Transverse colon (tissue), 4 donors: ENCODE results near the gene CACFD1. TPM values are rescaled to one million over a fixed set of nuclear protein-coding genes. Genes with fewer than 3 reads are reported as not detected.

ENCODE experiments used
- DNase-seq: peaks from one replicate; pipeline ENCODE4 v3.0.0-alpha.2; 2019
- H3K27ac ChIP-seq, 4 donors: fragments of 200-600 bp; sonication (generic); 2 replicates each; pipeline ENCODE4 v1.5.1; 2016 to 2018; ENCODE audit warnings: inconsistent platforms in 4 of 4
- H3K27me3 ChIP-seq: fragments of 200-600 bp; sonication (generic); 2 replicates; pipeline ENCODE4 v1.5.1; 2017; ENCODE audit warnings: inconsistent platforms
- H3K36me3 ChIP-seq, 4 donors: fragments of 200-600 bp; sonication (generic); 2 replicates each; pipeline ENCODE4 v1.5.1; 2017 to 2019; ENCODE audit warnings: inconsistent platforms in 4 of 4
- H3K4me1 ChIP-seq, 4 donors: fragments of 200-600 bp; sonication (generic); 2 replicates each; pipeline ENCODE4 v1.5.1; 2017 to 2020; ENCODE audit warnings: inconsistent platforms in 4 of 4
- H3K4me3 ChIP-seq, 4 donors: fragments of 200-600 bp; sonication (generic); 1 replicate in 1 of 4; 2 replicates in 3 of 4; pipeline versions ENCODE4 v1.5.1 to v1.6.1; 2017 to 2019; ENCODE audit warnings: inconsistent platforms in 4 of 4
- H3K9me3 ChIP-seq, 2 donors: fragments of 200-600 bp; sonication (generic); 2 replicates each; pipeline ENCODE4 v1.5.1; 2017 to 2019; ENCODE audit warnings: inconsistent platforms in 2 of 2
- CTCF ChIP-seq, 5 experiments: fragments of 200-600 bp in 3 of 5; fragments of 450-650 bp in 2 of 5; sonication (generic) in 3 of 5; IDR thresholded peaks; 1 replicate in 2 of 5; 2 replicates in 3 of 5; pipeline ENCODE4 v1.5.1; 2016 to 2017; ENCODE audit warnings: antibody characterized with exemption in 5 of 5, inconsistent platforms in 3 of 5, mild to moderate bottlenecking in 2 of 5, moderate library complexity in 1 of 5
- EP300 ChIP-seq: sonication (generic); formaldehyde crosslinking; IDR thresholded peaks from one replicate; pipeline ENCODE4 v1.6.1; 2017; ENCODE audit warnings: antibody characterized with exemption, low read depth
- POLR2A ChIP-seq: fragments of 450-650 bp; IDR thresholded peaks from one replicate; pipeline ENCODE4 v1.6.1; 2016; ENCODE audit warnings: antibody characterized with exemption, mild to moderate bottlenecking, moderate library complexity
- POLR2AphosphoS5 ChIP-seq, 3 donors: sonication (generic); formaldehyde crosslinking; IDR thresholded peaks; one replicate each; pipeline ENCODE4 v1.6.1; 2016; ENCODE audit warnings: antibody characterized with exemption in 3 of 3
- whole genome bisulfite sequencing, 2 donors: methylation state at CpG; one replicate each; pipeline ENCODE4 v1.1.5; 2018; ENCODE audit warnings: low coverage in 1 of 2; 5-methylcytosine and 5-hydroxymethylcytosine counted together
- in situ Hi-C, 4 donors: fragments of 200-750 bp; cut with MboI; loops; one replicate each; pipeline versions ENCODE4 v1.15.0 to v1.15.1; 2017; ENCODE audit warnings: low sequenced_read_pairs in 3 of 4, low pct_ligation_motif_present in 1 of 4, low pct_unique_long_range_greater_than_20kb in 1 of 4
- intact Hi-C: fragments of 100-400 bp; cut with DNase I; formaldehyde crosslinking; loops from one replicate; pipeline ENCODE4 v1.15.1; 2023; ENCODE audit warnings: low total_unique reads
- total RNA-seq, 4 donors: library from RNA; depleted of rRNA; stranded (reverse); fragments of >200 nt; gene quantifications; one replicate each; pipeline ENCODE4 v1.1.0, GENCODE V29; 2016

The CACFD1 gene
- total RNA-seq, 4 donors from 2014 or later, result 44.6 to 153 (median 80.0) TPM

GRCh38 chr9:133458643-133459312 lies 1.0 kb upstream of the CACFD1 start:
- Histone ChIP-seq H3K27me3 (no peaks in the 10 kb centered on the region), H3K36me3 (no peaks in the 10 kb centered on the region), H3K4me3 (peak overlapping the region in 3 of 4 donors; percentile 70 to 81 (median 71)), H3K27ac (peak overlapping the region; percentile 94 to 97 (median 95)), H3K9me3 (no peaks in the 10 kb centered on the region), H3K4me1 (peaks cover 2 to 25% (median 15%) of the 10 kb centered on the region in 4 donors)
- WGBS, 2 donors, result 77% methylated on average over 16 of the region's 16 CpGs; no CpG with 5 or more reads in 1 of the 2 donors
- TF ChIP-seq CTCF (IDR thresholded peaks at IDR 0.05) (no peak), POLR2AphosphoS5 (IDR thresholded peaks at IDR 0.05) (no peak), POLR2A (no peak), EP300 (no peak)
- in situ Hi-C loops (no loop called here), intact Hi-C loops (no loop called here)
- no peak for DNase-seq

- peaks cover 2 to 25% (median 15%) of the 10 kb centered on the region in 4 donors for H3K4me1 ChIP-seq
- intact Hi-C loops, result no loop called here
- 14% methylated on average over 26 of the region's 30 CpGs; no CpG with 5 or more reads in 1 of the 2 donors for WGBS, 2 donors
Measured at GRCh38 chr9:133460405-133461175, 812 bp downstream of the CACFD1 start.

GRCh38 chr9:133461975-133462374 lies 2.2 kb downstream of the CACFD1 start:
- Histone ChIP-seq H3K4me3 (no peak overlapping the region), H3K27ac (no peak overlapping the region), H3K36me3 (no peaks in the 10 kb centered on the region), H3K9me3 (no peaks in the 10 kb centered on the region), H3K27me3 (no peaks in the 10 kb centered on the region), H3K4me1 (peaks cover 2 to 25% (median 15%) of the 10 kb centered on the region in 4 donors)
- 69% methylated on average over 4 of the region's 4 CpGs; no CpG with 5 or more reads in 1 of the 2 donors for WGBS, 2 donors
- no peak for DNase-seq
- intact Hi-C loops, result no loop called here
- TF ChIP-seq CTCF (IDR thresholded peaks at IDR 0.05) (no peak), POLR2A (no peak), POLR2AphosphoS5 (IDR thresholded peaks at IDR 0.05) (no peak)
- in situ Hi-C loops, result no loop called here

More at GRCh38 chr9:133460405-133461175, 812 bp downstream of the CACFD1 start:
- H3K9me3 ChIP-seq, result no peaks in the 10 kb centered on the region
- H3K4me3 ChIP-seq, result peak overlapping the region; percentile 70 to 83 (median 76)
- H3K27me3 ChIP-seq, result no peaks in the 10 kb centered on the region
- no peak for TF ChIP-seq EP300
- no peak for TF ChIP-seq CTCF (IDR thresholded peaks at IDR 0.05)
- peak; percentile 42 for TF ChIP-seq POLR2A
- TF ChIP-seq POLR2AphosphoS5 (IDR thresholded peaks at IDR 0.05), result peak in 2 of 3 donors; percentile 29 to 51
- peak overlapping the region; percentile 94 to 97 (median 95) for H3K27ac ChIP-seq
- in situ Hi-C loops, result no loop called here
- DNase-seq, result peak; percentile 89
- H3K36me3 ChIP-seq, result no peaks in the 10 kb centered on the region

GRCh38 chr9:133463234-133463863 lies 3.6 kb downstream of the CACFD1 start:
- H3K4me3 ChIP-seq, result no peak overlapping the region
- no peaks in the 10 kb centered on the region for H3K9me3 ChIP-seq
- DNase-seq, result no peak
- H3K4me1 ChIP-seq, result peaks cover 2 to 25% (median 15%) of the 10 kb centered on the region in 4 donors
- WGBS, 2 donors, result 88% methylated on average over 22 of the region's 22 CpGs; no CpG with 5 or more reads in 1 of the 2 donors
- no peaks in the 10 kb centered on the region for H3K36me3 ChIP-seq
- in situ Hi-C loops, result no loop called here
- H3K27me3 ChIP-seq, result no peaks in the 10 kb centered on the region
- intact Hi-C loops, result no loop called here
- no peak overlapping the region for H3K27ac ChIP-seq
- no peak for TF ChIP-seq EP300
- no peak for TF ChIP-seq POLR2AphosphoS5 (IDR thresholded peaks at IDR 0.05)
- peak in 3 of 5 experiments; percentile 8 to 23 (median 15) for TF ChIP-seq CTCF (IDR thresholded peaks at IDR 0.05)
